Muscle of arm (tissue), 12 donors: ENCODE measurements around the gene LRRC75A. TPM values are rescaled to one million over a fixed set of nuclear protein-coding genes. Genes with fewer than 3 reads are reported as not detected.
A peak's percentile ranks its signal among the peaks of the same experiment; 100 is the strongest.
"Not testable (repeated sequence)": the region's sequence is repeated elsewhere in the genome, so short reads cannot be mapped to it uniquely, and the experiment has no call there.

Experiments used
- DNase-seq: peaks from one replicate; pipeline ENCODE4 v3.0.0-alpha.2; 2013
- polyA plus RNA-seq, 12 donors: library from polyadenylated mRNA; unstranded; fragments of 120-200 nt; gene quantifications; one replicate each; pipeline ENCODE4 v1.2.1, GENCODE V29; 2013; ENCODE audit not compliant: insufficient read length in 12 of 12

Gene LRRC75A
- polyA plus RNA-seq, 12 donors, result 4.7 to 16.6 (median 5.8) TPM; not detected in 1

GRCh38 chr17:16407911-16408588 is 83.9 kb downstream of the LRRC75A start:
- DNase-seq, result peak; percentile 69

- peak; percentile 45 for DNase-seq
Observed at GRCh38 chr17:16406742-16407674, 85.0 kb downstream of the LRRC75A start.

GRCh38 chr17:16403847-16404246 is 88.1 kb downstream of the LRRC75A start:
- DNase-seq, result not testable (repeated sequence)

GRCh38 chr17:16398270-16399267 is 93.4 kb downstream of the LRRC75A start:
- DNase-seq, result no peak

- not testable (repeated sequence) for DNase-seq
Observed at GRCh38 chr17:16396693-16397092, 95.3 kb downstream of the LRRC75A start.

GRCh38 chr17:16395887-16396286 is 96.1 kb downstream of the LRRC75A start:
- DNase-seq, result not testable (repeated sequence)

GRCh38 chr17:16392491-16392890 is 99.5 kb downstream of the LRRC75A start:
- DNase-seq, result not testable (repeated sequence)

Other genes with a start within 250 kb of the LRRC75A start
- gene CENPV, start 138.7 kb downstream of the LRRC75A start, polyA plus RNA-seq, result 10 to 100 TPM in 11 of 12 donors, not detected in 1; 27.4 to 45.2 (median 38.9) TPM
- 1,000 to 10,000 TPM in 10 of 12 donors, 100 to 1,000 TPM in 1, not detected in 1; 498 to 1,726 (median 1,473) TPM for gene UBB, start 111.1 kb downstream of the LRRC75A start, polyA plus RNA-seq
- gene TRPV2, start 76.6 kb downstream of the LRRC75A start, polyA plus RNA-seq, result 1 to 10 TPM in 10 of 12 donors, not detected in 2; 3.1 to 8.1 (median 4.5) TPM
- 1 to 10 TPM in 11 of 12 donors, not detected in 1; 5.0 to 8.2 (median 6.6) TPM for gene ZNF287, start 77.0 kb upstream of the LRRC75A start, polyA plus RNA-seq
- gene ZNF624, start 161.7 kb upstream of the LRRC75A start, polyA plus RNA-seq, result 10 to 100 TPM in 1 of 12 donors, 1 to 10 TPM in 10, not detected in 1; 6.2 to 15.7 (median 8.7) TPM
- 1 to 10 TPM in 10 of 12 donors, under 1 TPM in 1, not detected in 1; 0.87 to 8.9 (median 3.8) TPM for gene CCDC144A, start 198.0 kb upstream of the LRRC75A start, polyA plus RNA-seq